ENCODE results near the gene EYA2. TPM values are rescaled to one million over a fixed set of nuclear protein-coding genes. Genes with fewer than 3 reads are reported as not detected.

The EYA2 gene
- total and polyA plus RNA-seq, 2 experiments from 2014 or later: 0.18 TPM; not detected in 1

GRCh38 chr20:47206962-47207641, 312.5 kb downstream of the EYA2 start:
- TF ChIP-seq EZH2 (IDR thresholded peaks at IDR 0.05; ENCODE audit: insufficient read depth, poor library complexity, severe bottlenecking) (no peak), EZH2phosphoT487 (IDR thresholded peaks at IDR 0.05; ENCODE audit: insufficient read depth, low read depth) (no peak)
- H3K9me2 ChIP-seq (ENCODE audit: insufficient read depth): no peaks in the 10 kb centered on the region
- in situ Hi-C loops (cut with MboI): loop anchor here (10.0 kb wide), 1 partner anchor 178 kb away; no protein-coding TSS in a partner anchor
- peaks cover 21% of the 10 kb centered on the region for H3K36me3 ChIP-seq (ENCODE audit: low read depth)
- H3K79me2 ChIP-seq (ENCODE audit: insufficient read depth): no peaks in the 10 kb centered on the region
- H3K27ac ChIP-seq: no peak overlapping the region
- no peak overlapping the region for H2AFZ ChIP-seq
- DNase-seq: no peak
- 91 to 95% methylated on average over 9 of the region's 9 CpGs for WGBS, 2 experiments (ENCODE audit: low coverage in 1 of 2, low lambda C conversion rate in 2 of 2, missing lambda C conversion rate in 2 of 2)
- peaks cover 4% of the 10 kb centered on the region for H3K4me1 ChIP-seq (ENCODE audit: insufficient read depth)
- no peaks in the 10 kb centered on the region for H3K27me3 ChIP-seq (replicated peaks; ENCODE audit: insufficient read depth)
- no peaks in the 10 kb centered on the region for H3K9me3 ChIP-seq (ENCODE audit: low read depth)
- H3K4me3 ChIP-seq: no peak overlapping the region
- no peaks in the 10 kb centered on the region for H4K20me1 ChIP-seq (ENCODE audit: insufficient read depth)
- H3F3A ChIP-seq (ENCODE audit: insufficient read depth): no peaks in the 10 kb centered on the region
- no peak overlapping the region for H3K4me2 ChIP-seq (ENCODE audit: unreplicated experiment)
- no peak overlapping the region for H3K9ac ChIP-seq

- Histone ChIP-seq H2AFZ (no peak overlapping the region), H3K27ac (no peak overlapping the region), H3K36me3 (ENCODE audit: low read depth) (peaks cover 26% of the 10 kb centered on the region), H3K79me2 (ENCODE audit: insufficient read depth) (no peaks in the 10 kb centered on the region), H3K9me2 (ENCODE audit: insufficient read depth) (no peaks in the 10 kb centered on the region), H3K9ac (no peak overlapping the region), H3K4me2 (ENCODE audit: unreplicated experiment) (no peak overlapping the region), H3K9me3 (ENCODE audit: low read depth) (no peaks in the 10 kb centered on the region), H3K4me3 (no peak overlapping the region), H4K20me1 (ENCODE audit: insufficient read depth) (no peaks in the 10 kb centered on the region), H3K4me1 (ENCODE audit: insufficient read depth) (peaks cover 4% of the 10 kb centered on the region), H3K27me3 (replicated peaks; ENCODE audit: insufficient read depth) (no peaks in the 10 kb centered on the region), H3F3A (ENCODE audit: insufficient read depth) (no peaks in the 10 kb centered on the region)
- no peak for TF ChIP-seq EZH2phosphoT487 (IDR thresholded peaks at IDR 0.05; ENCODE audit: insufficient read depth, low read depth)
- no peak for TF ChIP-seq EZH2 (IDR thresholded peaks at IDR 0.05; ENCODE audit: insufficient read depth, poor library complexity, severe bottlenecking)
- 93 to 94% methylated on average over 18 of the region's 18 CpGs for WGBS, 2 experiments (ENCODE audit: low coverage in 1 of 2, low lambda C conversion rate in 2 of 2, missing lambda C conversion rate in 2 of 2)
- DNase-seq: no peak
- in situ Hi-C loops (cut with MboI): loop anchor here (10.0 kb wide), 1 partner anchor 176 kb away; no protein-coding TSS in a partner anchor
Measured at GRCh38 chr20:47208534-47209174, 314.0 kb downstream of the EYA2 start.

GRCh38 chr20:47209982-47210381, 315.3 kb downstream of the EYA2 start:
- in situ Hi-C loops (cut with MboI): loop anchor here (10.0 kb wide), 1 partner anchor 175 kb away; no protein-coding TSS in a partner anchor

GRCh38 chr20:47210470-47210869, 315.8 kb downstream of the EYA2 start:
- H3K4me3 ChIP-seq: no peak overlapping the region
- peaks cover 4% of the 10 kb centered on the region; the same call in 1 of the 2 replicates for H3K79me2 ChIP-seq (ENCODE audit: insufficient read depth)
- no peak for DNase-seq
- H3F3A ChIP-seq (ENCODE audit: insufficient read depth): no peaks in the 10 kb centered on the region
- no peak overlapping the region for H3K27ac ChIP-seq
- no peaks in the 10 kb centered on the region for H3K9me3 ChIP-seq (ENCODE audit: low read depth)
- H2AFZ ChIP-seq: no peak overlapping the region
- no peaks in the 10 kb centered on the region for H3K27me3 ChIP-seq (replicated peaks; ENCODE audit: insufficient read depth)
- 94 to 95% methylated on average over 13 of the region's 13 CpGs for WGBS, 2 experiments (ENCODE audit: low coverage in 1 of 2, low lambda C conversion rate in 2 of 2, missing lambda C conversion rate in 2 of 2)
- H3K36me3 ChIP-seq (ENCODE audit: low read depth): peaks cover 26% of the 10 kb centered on the region
- H3K9me2 ChIP-seq (ENCODE audit: insufficient read depth): no peaks in the 10 kb centered on the region
- TF ChIP-seq EZH2 (IDR thresholded peaks at IDR 0.05; ENCODE audit: insufficient read depth, poor library complexity, severe bottlenecking): no peak
- TF ChIP-seq EZH2phosphoT487 (IDR thresholded peaks at IDR 0.05; ENCODE audit: insufficient read depth, low read depth): no peak
- H3K9ac ChIP-seq: no peak overlapping the region
- H4K20me1 ChIP-seq (ENCODE audit: insufficient read depth): no peaks in the 10 kb centered on the region
- H3K4me1 ChIP-seq (ENCODE audit: insufficient read depth): no peaks in the 10 kb centered on the region
- in situ Hi-C loops (cut with MboI): no loop called here
- no peak overlapping the region for H3K4me2 ChIP-seq (ENCODE audit: unreplicated experiment)

More at GRCh38 chr20:47209982-47210381, 315.3 kb downstream of the EYA2 start:
- Histone ChIP-seq H3K9me3 (ENCODE audit: low read depth) (no peaks in the 10 kb centered on the region), H3K27me3 (replicated peaks; ENCODE audit: insufficient read depth) (no peaks in the 10 kb centered on the region), H3K9ac (no peak overlapping the region), H2AFZ (no peak overlapping the region), H3K9me2 (ENCODE audit: insufficient read depth) (no peaks in the 10 kb centered on the region), H3K4me3 (no peak overlapping the region), H3K36me3 (ENCODE audit: low read depth) (peaks cover 26% of the 10 kb centered on the region), H3K27ac (no peak overlapping the region), H4K20me1 (ENCODE audit: insufficient read depth) (no peaks in the 10 kb centered on the region), H3K4me2 (ENCODE audit: unreplicated experiment) (no peak overlapping the region), H3F3A (ENCODE audit: insufficient read depth) (no peaks in the 10 kb centered on the region), H3K4me1 (ENCODE audit: insufficient read depth) (no peaks in the 10 kb centered on the region), H3K79me2 (ENCODE audit: insufficient read depth) (no peaks in the 10 kb centered on the region; the same call in 1 of the 2 replicates)
- DNase-seq: no peak
- 91 to 93% methylated on average over 17 of the region's 17 CpGs for WGBS, 2 experiments (ENCODE audit: low coverage in 1 of 2, low lambda C conversion rate in 2 of 2, missing lambda C conversion rate in 2 of 2)
- no peak for TF ChIP-seq EZH2phosphoT487 (IDR thresholded peaks at IDR 0.05; ENCODE audit: insufficient read depth, low read depth)
- TF ChIP-seq EZH2 (IDR thresholded peaks at IDR 0.05; ENCODE audit: insufficient read depth, poor library complexity, severe bottlenecking): no peak

Measured in GM23248 (cell line).